Measurements from ENCODE around the gene APBB2.

DNA sequence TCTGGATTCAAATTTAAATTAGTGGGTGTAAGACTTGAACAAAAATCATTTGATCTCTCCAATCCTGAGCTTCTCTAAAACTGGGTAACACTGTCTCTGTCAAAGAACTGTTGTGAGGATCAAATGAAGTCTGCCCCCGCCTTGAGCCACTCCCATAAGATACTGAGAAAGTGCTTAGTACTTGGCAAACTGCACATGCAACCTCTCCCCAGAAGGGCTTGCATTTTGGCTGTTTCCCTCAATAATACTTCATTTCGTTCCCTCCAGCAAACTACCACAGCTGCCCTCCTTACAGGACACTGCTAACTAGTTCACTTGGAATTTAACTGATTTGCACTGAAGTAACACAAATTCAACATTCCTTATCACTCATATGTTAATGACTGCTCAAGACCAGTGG lies 79.8 kb downstream of the APBB2 start:
- TF ChIP-seq CTCF (IDR thresholded peaks at IDR 0.05), result peak in 1 of 6 experiments; percentile 7
- no peak for TF ChIP-seq POLR2A (IDR thresholded peaks at IDR 0.05)
